GM18867 (cell line): Measurements from ENCODE around the gene MGLL.

Experiments
- ATAC-seq: cut with Tn5 transposase; IDR thresholded peaks from one replicate; pipeline ENCODE4 v1.9.1; 2021; ENCODE audit warnings: mild to moderate bottlenecking, moderate library complexity; ENCODE audit not compliant: unreplicated experiment

Gene MGLL

DNA sequence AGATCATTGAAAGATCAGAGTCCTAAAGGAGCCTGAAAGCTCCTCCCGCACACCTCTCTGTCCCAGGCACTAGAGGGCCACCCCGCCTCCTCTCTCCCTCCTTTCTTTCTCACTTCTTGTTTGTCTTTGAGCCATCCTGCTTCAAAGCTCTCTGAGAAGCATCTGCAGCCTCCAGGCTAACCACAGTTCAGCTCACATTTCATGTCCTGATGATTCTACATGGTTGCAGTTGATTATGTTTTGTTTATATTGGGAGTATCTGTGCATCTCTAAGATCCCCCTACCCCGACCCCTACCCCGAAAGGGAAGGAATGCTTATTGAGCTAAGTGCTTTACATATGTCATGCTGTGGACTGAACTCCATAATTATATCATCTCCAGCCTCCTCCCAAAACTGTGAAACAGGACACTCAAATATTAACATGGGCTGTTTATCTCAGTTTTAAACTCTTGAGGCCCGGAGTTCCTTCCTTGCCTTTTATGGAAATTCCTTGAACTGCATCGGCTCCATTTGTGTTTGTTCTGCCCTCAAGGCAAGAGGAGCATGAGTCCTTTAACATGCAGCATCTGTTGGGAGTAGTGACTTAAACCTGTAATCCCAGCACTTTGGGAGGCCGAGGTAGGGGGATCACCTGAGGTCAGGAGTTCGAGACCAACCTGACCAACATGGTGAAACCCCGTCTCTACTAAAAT is 30.9 kb downstream of the MGLL start:
- peak; percentile 66 for ATAC-seq

DNA sequence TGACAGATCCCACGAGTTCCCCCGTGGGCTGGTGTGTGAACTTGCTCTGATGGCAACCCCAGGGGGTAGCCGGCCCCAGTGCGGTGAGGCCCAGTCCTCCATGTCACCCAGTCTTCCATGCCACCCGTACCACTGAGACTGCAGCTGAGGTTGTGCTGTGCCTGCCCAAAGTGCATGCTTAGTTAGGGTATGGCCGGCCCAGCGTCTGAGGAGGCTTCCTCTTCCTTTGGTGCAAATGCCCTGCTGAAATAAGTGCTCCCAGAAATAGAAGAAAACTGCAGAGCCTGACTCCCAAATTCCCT is 31.5 kb downstream of the MGLL start:
- peak; percentile 12 for ATAC-seq

DNA sequence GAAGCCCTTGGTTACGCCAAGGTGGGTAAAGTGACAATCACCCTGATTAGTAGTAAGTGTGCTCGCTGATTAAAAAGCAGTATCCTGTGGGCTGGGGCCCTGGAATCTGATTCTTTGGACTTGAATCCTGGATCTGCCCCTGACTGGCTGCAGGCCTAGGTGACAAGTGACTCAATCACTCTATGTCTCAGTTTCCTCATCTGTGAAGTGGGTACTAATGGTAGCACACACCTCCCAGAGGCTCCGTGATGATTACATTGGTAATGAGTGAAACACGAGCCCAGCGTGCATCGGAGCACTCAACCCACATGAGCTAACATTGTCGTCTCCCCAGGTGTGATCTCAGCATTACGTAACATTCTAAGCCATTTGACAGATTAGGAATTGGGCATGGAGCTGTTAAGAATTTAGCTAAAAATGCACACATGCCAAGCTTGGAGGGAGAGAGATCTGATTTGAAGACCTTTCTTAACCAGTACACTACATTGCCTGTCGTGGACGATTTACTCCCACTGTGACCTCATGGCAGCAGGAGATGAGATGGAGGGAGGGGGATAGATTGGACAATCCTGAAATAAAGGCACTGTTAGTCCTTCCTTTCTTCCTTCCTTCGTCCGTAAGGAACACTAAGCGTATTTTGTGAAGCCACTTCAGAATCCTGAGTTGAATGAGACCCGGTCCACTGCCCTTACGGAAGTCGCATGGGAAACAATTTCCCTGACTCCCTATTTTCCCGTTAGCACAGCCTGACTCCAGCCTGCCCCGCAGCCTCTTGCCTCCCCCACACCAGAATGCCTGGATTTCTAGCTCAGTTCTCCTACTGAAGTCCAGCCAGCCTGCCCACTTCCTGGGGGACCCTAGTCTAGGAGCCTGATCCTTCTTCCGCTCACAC is 32.1 kb downstream of the MGLL start:
- no peak for ATAC-seq

DNA sequence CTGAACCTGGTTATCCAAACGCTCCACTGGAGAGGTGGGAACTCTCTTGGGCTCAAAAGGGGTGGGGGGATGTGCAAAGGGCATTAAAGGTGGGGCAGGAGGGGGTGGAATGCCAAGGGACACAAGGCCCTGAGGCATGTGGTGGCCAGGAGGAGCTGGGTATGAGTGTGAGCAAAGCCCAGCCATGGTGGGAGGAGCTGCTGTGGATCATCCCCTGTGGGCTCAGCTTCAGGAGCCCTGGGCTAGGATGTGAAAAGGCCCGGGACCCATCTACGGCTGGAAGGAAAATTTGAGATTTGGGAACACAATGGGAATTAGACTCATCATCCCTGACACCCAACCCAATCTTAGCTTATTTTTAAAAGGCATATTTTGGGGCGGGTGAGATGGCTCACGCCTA is 33.3 kb downstream of the MGLL start:
- no peak for ATAC-seq

DNA sequence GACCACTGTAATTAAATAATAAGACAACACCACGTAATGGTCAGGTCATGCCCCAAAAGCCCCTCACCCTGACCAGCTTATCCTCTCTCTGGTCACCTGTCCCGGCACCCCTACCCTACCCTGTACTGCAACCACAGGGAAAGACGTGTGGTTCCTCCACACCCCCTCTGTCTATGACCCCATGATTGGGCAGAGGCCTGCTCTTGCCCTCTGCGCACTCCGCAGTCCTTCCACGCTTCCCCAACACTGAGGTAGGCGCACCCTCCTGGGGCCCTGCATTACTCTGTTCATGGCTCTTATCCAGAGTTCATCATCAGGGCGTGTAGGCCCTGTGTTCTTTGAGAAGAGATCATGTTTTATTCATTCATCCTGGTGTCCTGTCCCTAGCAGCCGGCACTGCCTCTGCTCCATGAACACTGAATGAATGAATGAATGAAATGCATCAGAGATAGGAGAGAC is 33.8 kb downstream of the MGLL start:
- ATAC-seq: no peak

DNA sequence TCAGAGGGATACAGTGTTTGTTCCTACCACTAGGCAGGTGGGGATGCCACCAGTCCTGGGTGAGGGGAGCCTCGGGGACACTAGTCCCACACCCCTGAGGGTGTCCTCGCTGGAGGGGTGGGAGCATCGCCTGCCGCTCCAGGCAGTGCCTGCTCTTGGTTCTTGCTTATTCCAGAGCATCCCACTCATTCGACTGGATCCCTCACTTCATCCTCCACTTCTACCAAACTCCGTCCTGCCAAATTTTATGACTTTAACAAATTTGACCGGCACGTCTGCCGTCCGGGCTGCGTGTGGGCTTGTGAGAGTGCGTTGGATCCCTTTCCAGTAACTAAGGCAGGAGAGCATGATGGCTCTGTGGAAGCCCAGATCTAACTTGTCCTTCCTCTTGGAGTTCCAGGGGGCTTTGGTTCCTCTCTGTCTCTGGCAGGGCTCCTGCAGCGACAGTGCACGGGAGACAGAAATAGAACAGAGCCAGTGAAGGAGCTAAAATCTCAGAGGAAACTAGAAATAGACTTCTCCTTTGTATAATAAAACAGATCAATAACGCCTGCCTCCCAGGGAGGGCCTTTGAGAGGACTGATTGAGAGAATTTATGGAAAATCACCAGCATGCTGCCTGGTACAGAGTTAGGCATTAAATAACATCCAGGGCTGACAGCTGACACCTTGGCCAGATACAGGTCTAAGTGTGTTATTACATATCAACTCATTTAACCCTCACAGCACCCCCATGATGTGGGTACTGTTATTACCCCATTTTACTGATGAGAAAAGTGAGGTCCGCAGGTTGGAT is 34.5 kb downstream of the MGLL start:
- ATAC-seq: no peak

DNA sequence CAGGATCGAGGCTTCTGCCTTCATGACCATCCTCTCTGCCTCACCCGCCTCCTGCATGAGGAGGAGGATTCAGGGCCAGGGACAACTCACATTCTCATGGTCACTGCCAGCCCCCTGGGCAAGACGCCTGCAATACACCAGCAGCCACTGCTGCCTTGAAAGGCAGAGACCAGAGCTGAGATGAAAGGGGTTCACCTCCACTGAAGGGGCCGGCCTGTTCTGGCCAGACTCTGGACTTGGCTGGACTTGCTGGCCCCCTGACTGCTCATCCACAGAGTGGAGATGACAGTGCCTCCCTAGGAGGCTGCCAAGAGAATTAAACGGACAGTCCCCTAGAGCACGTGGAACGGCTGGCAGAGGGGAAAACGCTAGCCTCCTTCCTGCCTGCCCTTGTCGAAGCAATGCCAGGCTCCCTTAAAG is 35.2 kb downstream of the MGLL start:
- ATAC-seq: no peak

DNA sequence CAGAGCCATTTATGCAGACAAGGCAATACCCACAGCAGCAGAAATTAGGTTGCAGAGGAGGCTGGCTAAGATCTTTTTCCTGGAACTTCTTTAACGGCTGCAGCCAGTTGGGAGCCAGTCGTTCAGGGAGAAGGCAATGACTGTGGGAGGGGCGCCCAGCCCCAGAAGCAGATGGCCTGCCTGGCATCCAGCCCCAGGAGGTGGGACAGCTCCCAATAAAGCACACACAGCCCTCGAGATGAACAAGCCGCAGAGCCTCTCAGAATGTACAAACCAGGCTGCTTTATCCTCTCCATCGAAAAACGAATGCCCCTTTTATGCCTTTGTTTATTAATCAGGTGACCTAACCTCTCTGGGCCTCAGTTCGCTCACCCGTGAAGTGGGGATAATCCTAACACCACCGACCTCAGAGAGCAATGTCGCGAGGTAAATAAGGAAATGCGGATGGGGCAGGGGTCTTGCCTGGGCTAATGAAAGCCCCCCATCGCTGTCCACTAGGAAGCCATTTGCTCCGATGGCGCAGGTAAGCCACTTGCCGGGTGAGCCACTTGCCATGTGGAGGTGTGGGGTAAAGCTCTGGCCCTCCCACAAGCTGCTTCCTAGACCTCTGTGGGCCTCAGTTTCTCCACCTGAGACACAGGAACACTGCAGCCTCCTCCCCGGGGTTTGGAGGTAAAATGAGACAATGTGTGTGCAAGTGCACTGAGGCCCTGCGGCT is 35.8 kb downstream of the MGLL start:
- no peak for ATAC-seq

DNA sequence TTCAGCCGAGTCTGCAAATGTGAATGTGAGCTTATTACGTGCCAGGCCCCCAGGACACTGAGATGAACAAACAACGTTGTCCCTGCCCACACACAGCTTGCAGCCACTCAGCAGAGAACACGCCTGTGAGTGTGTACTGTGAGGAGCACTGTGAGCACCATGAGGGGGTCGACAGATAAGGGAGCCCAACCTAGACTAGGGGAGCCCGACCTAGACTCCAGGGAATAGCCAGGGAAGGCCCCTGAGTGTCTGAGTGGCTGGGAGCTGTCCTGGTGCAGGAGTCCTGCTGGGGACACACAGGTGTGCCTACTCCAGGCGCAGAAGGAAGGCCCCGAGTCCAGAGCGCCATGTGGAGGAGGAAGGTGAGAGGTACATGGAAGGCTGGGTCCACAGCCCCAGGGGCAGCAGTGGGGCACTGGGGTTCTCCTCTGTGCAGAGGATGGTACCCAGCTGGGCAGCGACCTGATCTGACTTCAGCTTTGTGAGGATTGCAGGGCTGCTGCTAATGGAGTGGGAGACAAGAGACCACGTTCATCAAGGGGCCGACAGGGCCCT is 36.5 kb downstream of the MGLL start:
- no peak for ATAC-seq

DNA sequence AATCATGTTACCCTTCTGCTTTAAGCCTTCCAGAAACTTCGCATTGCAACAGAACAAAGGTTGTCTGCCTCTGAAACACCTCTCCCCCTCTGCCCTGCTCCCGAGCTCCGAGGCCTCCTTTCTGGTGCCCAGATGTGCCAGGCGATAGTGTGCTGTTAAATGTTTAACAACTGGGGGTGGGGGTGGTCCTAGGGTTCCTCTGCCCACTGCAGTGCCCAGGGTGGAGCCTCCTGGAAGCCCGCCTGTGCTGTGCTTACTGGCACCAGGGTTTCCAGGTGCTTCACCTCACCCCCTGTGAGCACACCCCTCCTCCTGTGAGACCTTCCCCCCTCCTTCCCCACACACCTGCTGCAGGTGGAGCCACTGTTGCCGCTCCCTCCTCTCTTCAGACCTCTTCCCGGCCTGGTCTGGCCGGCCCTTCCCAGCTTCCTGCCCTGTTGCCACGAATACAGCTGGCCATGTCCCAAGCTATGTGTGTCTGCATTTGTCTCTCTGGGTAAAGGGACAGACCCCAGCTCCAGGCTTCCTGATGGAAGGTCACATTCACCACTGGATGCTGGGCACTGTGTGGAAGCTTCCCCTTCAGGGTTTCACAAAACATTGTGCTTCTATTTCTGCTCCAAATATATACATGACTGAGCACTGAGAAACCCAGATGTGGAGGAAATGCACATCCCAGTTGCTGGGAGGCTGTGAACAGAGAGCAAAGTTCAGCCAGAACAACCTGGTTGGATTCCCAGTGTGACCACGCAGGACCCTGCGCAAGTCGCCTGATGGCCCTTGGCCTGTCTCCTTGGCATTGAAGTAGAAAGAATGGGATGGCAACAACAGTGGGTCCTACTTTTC is 37.2 kb downstream of the MGLL start:
- ATAC-seq: no peak

DNA sequence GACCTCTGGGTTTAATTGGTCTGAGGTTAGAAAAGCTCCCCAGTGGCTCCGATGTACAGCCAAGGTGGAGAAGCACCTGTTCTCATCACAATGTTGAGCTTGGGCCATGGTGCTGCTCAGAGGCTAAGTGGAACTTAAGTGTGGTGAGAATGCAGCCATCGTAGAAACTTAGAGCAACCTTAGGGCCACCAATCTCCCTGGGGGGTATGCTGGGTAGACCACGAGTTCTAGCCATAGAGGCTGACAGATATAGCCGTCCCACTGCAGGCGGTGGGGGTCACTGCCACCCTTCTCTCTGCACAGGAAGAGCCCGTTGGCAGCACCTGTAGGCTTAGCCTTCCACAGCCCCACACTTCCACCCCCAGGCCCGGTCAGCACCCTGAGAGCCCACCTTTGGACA is 38.0 kb downstream of the MGLL start:
- no peak for ATAC-seq

DNA sequence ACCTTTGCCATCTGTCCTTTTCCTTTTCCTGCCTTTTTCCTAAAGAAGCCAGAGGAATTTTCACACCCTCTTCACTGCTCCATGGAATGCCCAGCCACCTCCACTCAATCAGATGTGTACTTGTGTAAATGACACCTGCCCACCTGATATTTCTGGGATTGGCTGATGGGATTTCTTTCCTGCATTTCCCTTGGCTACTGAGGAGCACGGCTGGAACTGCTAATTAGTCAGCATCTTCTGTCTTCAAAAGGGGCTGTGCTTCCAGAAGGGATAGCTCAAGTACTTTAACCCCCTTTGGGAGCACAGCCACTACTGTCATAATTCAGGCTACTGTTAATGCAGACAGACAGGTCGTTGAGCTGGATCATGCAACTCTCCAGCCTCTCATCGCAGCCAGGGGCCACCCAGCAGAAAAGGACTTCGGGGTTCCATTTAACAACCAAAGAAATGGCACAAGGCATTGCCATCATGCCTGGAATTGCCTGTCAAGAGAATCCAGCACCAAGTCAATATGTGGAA is 38.6 kb downstream of the MGLL start:
- no peak for ATAC-seq

DNA sequence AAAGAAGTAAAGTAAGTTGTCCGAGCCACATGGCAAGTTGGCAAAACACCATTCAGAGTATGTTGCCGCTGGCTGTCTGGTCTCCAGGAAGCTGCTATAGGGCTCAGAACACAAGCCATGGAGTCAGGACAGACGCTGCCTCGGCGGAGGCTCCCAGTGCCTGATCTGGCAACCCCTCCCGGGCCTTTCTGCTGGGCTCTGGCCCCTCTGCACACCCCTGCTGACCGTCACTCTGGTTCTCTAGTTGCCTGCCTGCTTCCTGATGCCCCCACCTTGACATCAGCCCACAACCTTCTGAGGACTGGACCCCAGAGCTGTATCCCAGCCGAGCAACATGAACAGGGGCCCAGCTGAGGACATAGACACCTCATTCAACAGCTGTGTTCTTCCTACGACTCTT is 39.1 kb downstream of the MGLL start:
- no peak for ATAC-seq

DNA sequence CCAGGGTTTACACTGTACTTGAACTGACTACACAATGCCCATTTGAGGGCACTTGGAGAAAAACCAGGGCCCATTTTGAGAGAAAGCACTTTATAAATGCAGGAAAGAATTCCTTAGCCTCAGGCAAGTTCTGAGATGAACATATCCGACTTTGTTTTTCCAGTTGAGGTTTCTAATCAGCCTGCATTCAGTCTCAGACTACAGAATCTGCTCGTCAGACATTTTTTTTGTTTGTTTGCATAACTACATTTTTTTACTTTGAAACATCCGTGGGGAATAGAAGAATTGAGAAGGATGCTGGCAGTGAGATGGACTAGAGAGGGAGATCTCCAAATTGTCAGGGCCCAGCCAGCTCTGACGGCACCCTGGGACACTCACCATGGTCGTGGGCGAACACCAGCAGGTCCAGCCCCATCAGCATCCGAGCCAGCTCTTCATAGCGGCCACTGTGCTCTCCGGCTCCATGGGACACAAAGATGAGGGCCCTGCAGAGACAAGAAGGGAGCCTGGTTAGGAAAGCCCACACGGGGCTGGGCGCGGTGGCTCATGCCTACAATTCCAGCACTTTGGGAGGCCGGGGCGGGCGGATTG is 40.8 kb downstream of the MGLL start:
- ATAC-seq: no peak

DNA sequence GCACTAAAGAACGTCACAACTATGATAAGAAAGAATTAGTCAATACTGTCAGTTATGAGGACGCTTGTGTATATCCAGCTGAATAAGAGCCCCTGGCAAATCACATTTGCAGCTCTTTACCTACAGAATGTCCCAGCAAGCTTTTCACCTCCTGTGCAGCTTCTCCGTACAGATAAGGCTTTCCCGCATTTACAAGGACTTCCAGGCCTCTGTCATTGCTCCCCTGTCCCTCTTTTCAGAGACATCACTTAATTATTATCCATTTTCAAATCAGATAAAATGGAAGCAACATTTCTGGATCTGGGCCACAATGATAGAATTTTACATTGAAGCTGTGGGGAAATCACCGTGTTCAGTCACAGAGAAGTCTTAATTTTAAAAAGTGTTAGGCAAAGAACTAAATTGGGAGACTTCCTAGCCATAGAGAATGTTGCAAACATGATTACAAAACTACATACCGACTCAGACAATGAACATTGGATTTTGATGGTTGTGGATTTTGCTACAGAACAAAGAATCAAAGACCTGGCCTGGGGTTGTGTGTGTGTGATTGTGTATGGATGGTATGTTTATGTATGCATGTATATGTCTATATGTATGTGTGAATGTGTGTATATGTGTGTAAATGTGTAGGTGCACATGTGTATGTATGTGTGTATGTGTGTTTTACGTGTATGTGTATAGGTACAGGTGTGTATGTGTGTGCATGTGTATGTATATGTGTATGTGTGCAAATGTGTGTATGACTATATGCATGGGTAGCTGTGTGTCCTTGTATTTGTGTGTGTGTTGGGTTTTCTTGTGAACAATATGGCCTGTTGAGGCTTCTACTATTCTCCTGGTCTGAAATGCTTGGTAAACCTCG is 41.5 kb downstream of the MGLL start:
- no peak for ATAC-seq

DNA sequence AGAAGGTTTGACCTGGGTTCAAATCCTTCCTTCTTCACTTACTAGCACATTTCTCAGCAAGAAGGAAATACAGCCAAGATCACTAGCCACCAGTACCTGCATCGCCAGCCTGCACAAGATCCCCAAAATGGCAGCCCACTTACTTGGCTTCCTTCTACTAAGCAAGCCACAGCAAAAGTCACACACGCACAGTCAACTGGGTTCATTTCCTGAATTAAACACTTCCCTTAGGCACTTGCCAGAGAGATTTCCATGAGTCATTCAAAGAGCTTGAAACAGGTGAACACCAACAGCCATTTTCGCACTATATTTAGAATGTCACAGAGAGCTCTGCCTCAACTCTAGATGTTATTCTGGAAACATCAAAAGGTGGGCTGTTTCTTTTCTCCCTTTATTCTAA is 42.6 kb downstream of the MGLL start:
- ATAC-seq: no peak

DNA sequence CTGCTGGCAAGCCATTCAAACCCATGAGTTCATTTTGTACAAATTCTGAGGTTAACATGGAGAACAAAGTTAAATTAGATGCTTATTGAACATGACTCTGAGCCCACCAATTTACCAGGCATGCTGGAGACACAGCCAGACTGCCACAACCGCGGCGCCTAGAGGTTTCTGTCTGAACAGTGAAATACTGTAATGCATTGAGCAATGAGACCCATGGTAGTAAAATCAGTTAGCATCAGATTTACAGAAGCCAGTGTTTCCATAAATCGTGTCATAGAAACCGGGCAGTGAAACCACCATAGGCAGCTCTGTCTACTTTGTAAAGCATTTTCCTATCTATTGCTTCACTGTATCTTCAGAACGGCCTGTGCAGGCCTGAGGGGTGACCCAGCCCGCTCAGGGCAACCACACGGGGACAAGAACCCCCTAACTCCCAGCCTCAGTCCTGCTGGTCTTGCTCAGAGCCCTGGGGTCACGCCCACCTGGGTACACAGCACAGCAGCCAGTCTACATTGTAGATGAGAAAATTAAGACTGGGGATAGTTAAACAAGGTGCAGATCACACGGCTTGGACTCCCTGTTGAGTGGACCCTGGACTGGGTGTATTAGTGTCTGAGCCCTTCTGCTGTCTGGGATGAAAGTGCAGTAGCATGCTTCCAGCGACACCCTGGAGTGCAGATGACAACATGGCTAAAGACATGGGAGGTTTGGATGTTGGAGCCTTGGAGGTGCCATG is 44.2 kb downstream of the MGLL start:
- no peak for ATAC-seq

DNA sequence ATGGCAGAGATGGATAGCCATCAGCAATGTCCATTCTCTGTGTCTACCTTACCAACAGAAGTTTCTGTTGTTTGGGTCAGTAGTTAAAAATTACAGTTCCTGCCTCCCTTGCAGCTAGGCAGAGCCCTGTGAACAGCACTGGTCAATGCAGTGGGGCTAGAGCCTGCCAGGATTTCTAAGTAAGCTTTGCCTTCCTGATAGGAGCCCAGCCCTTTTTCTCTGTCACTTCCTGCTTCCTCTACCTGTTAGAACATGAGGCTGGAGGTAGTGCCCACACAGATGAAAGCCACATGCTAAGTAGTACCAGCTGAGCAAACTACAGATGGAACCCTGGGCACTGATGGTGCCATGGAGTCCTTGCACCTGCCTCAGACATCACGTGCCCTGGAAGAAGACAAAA is 45.0 kb downstream of the MGLL start:
- no peak for ATAC-seq
